Hematopoietic multipotent progenitor cell treated with erythropoietin and hydrocortisone succinate and interleukin-3 and kit ligand, for 8 days (in vitro differentiated cells): Measurements from ENCODE around the gene GHITM.
"Not testable (repeated sequence)": the region's sequence is repeated elsewhere in the genome, so short reads cannot be mapped to it uniquely, and the experiment has no call there.

Experiments used
- DNase-seq: peaks from one replicate; pipeline ENCODE4 v3.0.0-alpha.2; 2015

Gene GHITM

GRCh38 chr10:84176836-84177474, 37.6 kb downstream of the GHITM start:
- no peak for DNase-seq

- DNase-seq = no peak
These were observed 38.3 kb downstream of the GHITM start for GRCh38 chr10:84177541-84178141.

- DNase-seq = no peak
These were observed 38.9 kb downstream of the GHITM start for GRCh38 chr10:84178160-84178609.

- no peak for DNase-seq
These were observed 39.9 kb downstream of the GHITM start for GRCh38 chr10:84179059-84179710.

- not testable (repeated sequence) for DNase-seq
These were observed 41.1 kb downstream of the GHITM start for GRCh38 chr10:84180386-84180785.

GRCh38 chr10:84181631-84182030, 42.3 kb downstream of the GHITM start:
- no peak for DNase-seq

- no peak for DNase-seq
These were observed 45.2 kb downstream of the GHITM start for GRCh38 chr10:84184517-84184916.

GRCh38 chr10:84185526-84186175, 46.3 kb downstream of the GHITM start:
- DNase-seq = no peak

GRCh38 chr10:84188815-84189214, 49.5 kb downstream of the GHITM start:
- DNase-seq = no peak

GRCh38 chr10:84190621-84191020, 51.3 kb downstream of the GHITM start:
- no peak for DNase-seq

- no peak for DNase-seq
These were observed 51.8 kb downstream of the GHITM start for GRCh38 chr10:84191106-84191505.

- DNase-seq = no peak
These were observed 54.0 kb downstream of the GHITM start for GRCh38 chr10:84193327-84193726.

- DNase-seq = no peak
These were observed 54.6 kb downstream of the GHITM start for GRCh38 chr10:84193846-84194423.

- DNase-seq = peak; percentile 38
These were observed 55.2 kb downstream of the GHITM start, which contains the start of gene CDHR1 for GRCh38 chr10:84194424-84195043. Gene CDHR1, plus strand, starts transcription at chr10:84194537. Its CDS starts 224 bp downstream, at chr10:84194761.

GRCh38 chr10:84195044-84195830, 55.9 kb downstream of the GHITM start:
- DNase-seq = no peak

GRCh38 chr10:84196083-84196482, 56.8 kb downstream of the GHITM start:
- DNase-seq = no peak

GRCh38 chr10:84196941-84197340, 57.6 kb downstream of the GHITM start:
- no peak for DNase-seq

- DNase-seq = no peak
These were observed 58.3 kb downstream of the GHITM start for GRCh38 chr10:84197643-84198042.

- DNase-seq = no peak
These were observed 59.1 kb downstream of the GHITM start for GRCh38 chr10:84198206-84198915.

- DNase-seq = peak; percentile 79
These were observed 61.4 kb downstream of the GHITM start for GRCh38 chr10:84200537-84201243.

GRCh38 chr10:84201244-84201606, 61.9 kb downstream of the GHITM start:
- DNase-seq = no peak
